Activated CD8-positive, alpha-beta T cell treated with anti-CD3 and anti-CD28 coated beads for 36 hours (primary cell): ENCODE results near the gene RNH1. TPM values are rescaled to one million over a fixed set of nuclear protein-coding genes. Genes with fewer than 3 reads are reported as not detected.

ENCODE experiments used
- ATAC-seq: fragments of 200-7000 bp; cut with Tn5 transposase; one replicate; pipeline ENCODE4 v1.10.0; 2021; ENCODE audit warnings: mild to moderate bottlenecking, moderate library complexity
- CTCF ChIA-PET: fragments of 350-600 bp; sonication (Branson Sonifier 250); formaldehyde crosslinking; loops from one replicate; lab custom pipeline; 2021; ENCODE audit warnings: antibody characterized with exemption; lab: Charles Lee
- POLR2A ChIA-PET: fragments of 350-600 bp; sonication (Branson Sonifier 250); formaldehyde crosslinking; loops from one replicate; lab custom pipeline; 2021; ENCODE audit warnings: antibody characterized with exemption; lab: Charles Lee
- DNase-seq: peaks from one replicate; pipeline ENCODE4 v3.0.0-alpha.2; 2020
- H3K27ac Mint-ChIP-seq: one replicate; pipeline ENCODE4 v1.8.0; 2021; ENCODE audit warnings: mild to moderate bottlenecking, mixed read lengths
- H3K27me3 Mint-ChIP-seq: one replicate; pipeline ENCODE4 v1.8.0; 2021; ENCODE audit warnings: mixed read lengths
- H3K36me3 Mint-ChIP-seq: one replicate; pipeline ENCODE4 v1.8.0; 2021; ENCODE audit warnings: low read depth, mixed read lengths
- H3K4me1 Mint-ChIP-seq: one replicate; pipeline ENCODE4 v1.8.0; 2021; ENCODE audit warnings: low read depth, mixed read lengths
- H3K4me3 Mint-ChIP-seq: one replicate; pipeline ENCODE4 v1.8.0; 2021; ENCODE audit warnings: mild to moderate bottlenecking, moderate library complexity, mixed read lengths
- H3K9me3 Mint-ChIP-seq: one replicate; pipeline ENCODE4 v1.8.0; 2021; ENCODE audit warnings: mixed read lengths
- intact Hi-C: fragments of 100-400 bp; cut with micrococcal nuclease; formaldehyde crosslinking; loops from one replicate; pipeline ENCODE4 v1.10.0; 2022
- total RNA-seq, 2 experiments: library from RNA; stranded (reverse); gene quantifications; one replicate each; pipeline ENCODE4 v1.2.3, GENCODE V29; 2021
- TF ChIP-seq, protein P1 (sequence below): fragments of 200-600 bp; IDR thresholded peaks from one replicate; pipeline ENCODE4 v1.8.0; 2022; ENCODE audit warnings: antibody characterized with exemption, mild to moderate bottlenecking

RNH1 gene
- total RNA-seq, 2 experiments from 2014 or later = 105 to 110 TPM

DNA sequence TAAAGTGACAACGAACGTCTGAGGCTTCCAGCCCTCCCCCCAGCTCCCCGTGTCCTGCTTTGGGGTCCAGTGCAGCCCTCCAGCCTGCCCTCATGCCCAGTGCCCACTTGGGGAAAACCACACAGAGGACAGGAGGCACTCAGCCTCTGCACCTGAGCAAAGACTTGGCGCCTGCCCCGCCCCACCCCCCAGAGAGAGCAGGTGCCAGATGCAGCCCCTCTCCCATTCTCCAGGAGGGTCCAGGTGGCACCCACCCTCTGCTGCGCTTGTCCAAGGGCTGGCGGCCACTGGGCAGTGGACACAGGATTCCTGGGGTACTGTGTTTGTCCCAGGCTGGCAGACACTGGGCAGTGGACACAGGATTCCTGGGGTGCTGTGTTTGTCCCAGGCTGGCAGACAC, 15.7 kb downstream of the RNH1 start:
- CTCF ChIA-PET = no interaction called here
- Mint-ChIP-seq H3K4me3 (no peak overlapping the region), H3K27me3 (no peaks in the 10 kb centered on the region), H3K4me1 (peaks cover 3% of the 10 kb centered on the region), H3K9me3 (no peaks in the 10 kb centered on the region), H3K27ac (no peak overlapping the region), H3K36me3 (peaks cover 11% of the 10 kb centered on the region)
- POLR2A ChIA-PET = no interaction called here
- intact Hi-C loops = no loop called here
- ATAC-seq (no peak), DNase-seq (no peak)
- TF ChIP-seq, protein P1, sequence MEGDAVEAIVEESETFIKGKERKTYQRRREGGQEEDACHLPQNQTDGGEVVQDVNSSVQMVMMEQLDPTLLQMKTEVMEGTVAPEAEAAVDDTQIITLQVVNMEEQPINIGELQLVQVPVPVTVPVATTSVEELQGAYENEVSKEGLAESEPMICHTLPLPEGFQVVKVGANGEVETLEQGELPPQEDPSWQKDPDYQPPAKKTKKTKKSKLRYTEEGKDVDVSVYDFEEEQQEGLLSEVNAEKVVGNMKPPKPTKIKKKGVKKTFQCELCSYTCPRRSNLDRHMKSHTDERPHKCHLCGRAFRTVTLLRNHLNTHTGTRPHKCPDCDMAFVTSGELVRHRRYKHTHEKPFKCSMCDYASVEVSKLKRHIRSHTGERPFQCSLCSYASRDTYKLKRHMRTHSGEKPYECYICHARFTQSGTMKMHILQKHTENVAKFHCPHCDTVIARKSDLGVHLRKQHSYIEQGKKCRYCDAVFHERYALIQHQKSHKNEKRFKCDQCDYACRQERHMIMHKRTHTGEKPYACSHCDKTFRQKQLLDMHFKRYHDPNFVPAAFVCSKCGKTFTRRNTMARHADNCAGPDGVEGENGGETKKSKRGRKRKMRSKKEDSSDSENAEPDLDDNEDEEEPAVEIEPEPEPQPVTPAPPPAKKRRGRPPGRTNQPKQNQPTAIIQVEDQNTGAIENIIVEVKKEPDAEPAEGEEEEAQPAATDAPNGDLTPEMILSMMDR = no peak

GRCh38 chr11:490930-491260, 16.1 kb downstream of the RNH1 start:
- peaks cover 1% of the 10 kb centered on the region for H3K4me1 Mint-ChIP-seq
- H3K27ac Mint-ChIP-seq = no peak overlapping the region
- H3K36me3 Mint-ChIP-seq = peaks cover 9% of the 10 kb centered on the region

DNA sequence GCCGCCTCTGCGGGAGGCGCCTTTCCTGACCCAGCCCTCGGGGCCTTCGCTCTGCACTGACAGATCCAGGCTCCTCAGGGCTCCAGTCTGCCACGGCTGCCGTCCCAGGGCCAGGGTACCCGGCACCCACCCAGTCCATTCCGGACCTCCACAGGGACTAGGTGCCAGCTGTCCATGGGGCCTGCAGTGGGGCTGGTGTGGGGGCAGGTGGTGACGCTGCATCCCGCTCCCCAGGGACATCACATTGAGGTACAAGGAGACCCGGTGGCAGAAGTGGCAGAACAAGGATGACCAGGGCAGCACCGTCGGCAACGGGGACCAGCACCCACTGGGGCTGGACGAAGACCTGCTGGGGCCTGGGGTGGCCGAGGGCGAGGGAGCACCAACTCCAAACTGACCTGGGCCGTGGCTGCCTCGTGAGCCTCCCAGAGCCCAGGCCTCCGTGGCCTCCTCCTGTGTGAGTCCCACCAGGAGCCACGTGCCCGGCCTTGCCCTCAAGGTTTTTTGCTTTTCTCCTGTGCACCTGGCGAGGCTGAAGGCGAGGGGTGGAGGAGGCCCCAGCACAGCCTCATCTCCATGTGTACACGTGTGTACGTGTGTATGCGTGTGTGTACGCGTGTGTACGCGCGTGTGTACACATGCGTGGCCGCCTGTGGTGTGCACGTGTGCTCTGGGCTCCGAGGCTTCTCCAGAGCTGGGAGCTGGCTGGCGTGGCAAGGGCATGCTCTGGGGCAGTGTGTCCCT, 16.7 kb downstream of the RNH1 start:
- H3K9me3 Mint-ChIP-seq = no peaks in the 10 kb centered on the region
- ATAC-seq (no peak), DNase-seq (no peak)
- H3K4me1 Mint-ChIP-seq = no peaks in the 10 kb centered on the region
- H3K27ac Mint-ChIP-seq = no peak overlapping the region
- H3K36me3 Mint-ChIP-seq = peaks cover 7% of the 10 kb centered on the region
- POLR2A ChIA-PET = no interaction called here
- CTCF ChIA-PET = no interaction called here
- intact Hi-C loops = no loop called here
- no peaks in the 10 kb centered on the region for H3K27me3 Mint-ChIP-seq
- no peak overlapping the region for H3K4me3 Mint-ChIP-seq
- TF ChIP-seq, protein P1 = no peak

More at GRCh38 chr11:490930-491260, 16.1 kb downstream of the RNH1 start:
- TF ChIP-seq, protein P1 = no peak
- H3K9me3 Mint-ChIP-seq = no peaks in the 10 kb centered on the region
- ChIA-PET CTCF (no interaction called here), POLR2A (no interaction called here)
- H3K4me3 Mint-ChIP-seq = no peak overlapping the region
- DNase-seq (no peak), ATAC-seq (no peak)
- no peaks in the 10 kb centered on the region for H3K27me3 Mint-ChIP-seq
- intact Hi-C loops = no loop called here

GRCh38 chr11:489610-490185, 17.3 kb downstream of the RNH1 start:
- ChIA-PET POLR2A (no interaction called here), CTCF (no interaction called here)
- H3K27ac Mint-ChIP-seq = no peak overlapping the region

DNA sequence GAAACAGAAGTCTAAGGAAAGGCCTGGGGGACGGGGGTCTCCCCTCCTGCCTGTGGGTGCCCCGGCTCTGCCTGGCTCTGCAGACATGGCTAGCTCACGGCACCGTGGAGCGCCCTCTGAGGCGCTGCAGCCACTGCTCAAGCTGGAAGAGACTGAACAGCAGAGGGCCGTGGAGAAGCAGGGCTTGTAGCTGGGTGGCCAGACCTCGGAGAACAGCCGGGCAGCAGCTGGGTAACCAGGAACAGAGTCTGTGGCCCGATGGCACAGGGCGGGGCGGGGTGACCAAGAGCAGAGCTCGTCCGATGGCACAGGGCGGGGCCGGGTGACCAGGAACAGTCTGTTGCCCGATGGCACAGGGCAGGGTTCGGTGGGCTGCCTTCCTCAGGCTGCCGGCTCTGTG, 18.1 kb downstream of the RNH1 start:
- TF ChIP-seq, protein P1 = no peak
- CTCF ChIA-PET = no interaction called here
- ATAC-seq = no peak
- H3K27me3 Mint-ChIP-seq = no peaks in the 10 kb centered on the region
- H3K9me3 Mint-ChIP-seq = no peaks in the 10 kb centered on the region
- H3K4me1 Mint-ChIP-seq = no peaks in the 10 kb centered on the region
- H3K36me3 Mint-ChIP-seq = peaks cover 5% of the 10 kb centered on the region
- intact Hi-C loops = no loop called here
- no peak overlapping the region for H3K27ac Mint-ChIP-seq
- DNase-seq = no peak
- POLR2A ChIA-PET = no interaction called here
- no peak overlapping the region for H3K4me3 Mint-ChIP-seq

More at GRCh38 chr11:489610-490185, 17.3 kb downstream of the RNH1 start:
- Mint-ChIP-seq H3K9me3 (no peaks in the 10 kb centered on the region), H3K4me1 (no peaks in the 10 kb centered on the region), H3K4me3 (no peak overlapping the region), H3K36me3 (peaks cover 7% of the 10 kb centered on the region), H3K27me3 (no peaks in the 10 kb centered on the region)
- intact Hi-C loops = no loop called here
- no peak for DNase-seq
- ATAC-seq = no peak
- TF ChIP-seq, protein P1 = no peak
